GM19463 (cell line): ENCODE results near the gene GMCL1.

Experiments used
- ATAC-seq: cut with Tn5 transposase; IDR thresholded peaks from one replicate; pipeline ENCODE4 v1.9.1; 2021; ENCODE audit warnings: mild to moderate bottlenecking, moderate library complexity; ENCODE audit not compliant: unreplicated experiment

The GMCL1 gene

GRCh38 chr2:69829256-69830044, at the start of gene GMCL1:
GMCL1 (plus strand) TSS chr2:69829660; CDS start chr2:69829893, 233 bp downstream.
- peak; percentile 86 for ATAC-seq

- ATAC-seq = peak; percentile 14
Observed at GRCh38 chr2:69780921-69781320, 48.5 kb upstream of the GMCL1 start.

DNA sequence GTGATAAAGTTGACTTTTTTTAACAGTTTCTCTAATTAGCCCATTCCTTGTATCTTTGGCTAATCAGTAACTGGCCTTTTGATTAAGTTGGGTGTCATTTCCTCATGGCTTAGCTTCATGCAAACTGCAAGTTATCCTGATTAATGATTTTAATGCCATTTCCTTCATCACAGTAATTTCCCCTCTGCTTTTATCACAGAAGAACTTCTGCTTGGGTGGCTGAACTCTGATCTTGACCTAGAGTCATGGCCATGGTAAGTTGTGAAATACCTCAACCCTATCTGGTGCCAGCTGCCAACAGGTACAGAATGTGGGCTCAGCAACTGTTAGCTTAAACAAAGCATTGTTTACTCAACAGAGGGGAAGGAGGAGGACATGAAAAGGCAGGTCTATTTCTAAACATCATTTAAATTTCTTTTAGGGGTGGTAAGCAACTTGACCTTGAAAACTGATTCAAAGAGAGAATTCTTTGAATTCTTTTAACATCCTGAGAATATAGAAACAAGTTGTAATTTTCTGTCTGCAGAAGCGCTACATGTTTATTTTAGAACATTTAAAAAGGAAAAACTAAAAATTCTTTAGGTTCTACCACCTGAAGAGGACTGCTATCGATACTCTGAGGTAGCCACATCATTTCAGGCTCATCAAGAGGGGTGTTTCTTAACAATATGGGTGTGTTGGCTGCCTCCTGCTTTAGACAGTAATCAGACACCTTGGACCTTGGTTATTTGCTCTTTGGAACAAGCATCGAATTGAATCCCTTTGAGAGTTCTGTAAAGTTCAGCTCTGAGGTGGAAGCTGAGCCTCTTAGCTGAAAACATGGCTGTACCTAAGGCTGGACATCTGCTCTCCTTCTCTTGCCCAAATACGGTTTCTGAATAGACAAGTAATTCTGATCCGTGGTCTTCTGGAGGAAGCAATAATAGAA, 47.9 kb upstream of the GMCL1 start:
- ATAC-seq = peak; percentile 85

DNA sequence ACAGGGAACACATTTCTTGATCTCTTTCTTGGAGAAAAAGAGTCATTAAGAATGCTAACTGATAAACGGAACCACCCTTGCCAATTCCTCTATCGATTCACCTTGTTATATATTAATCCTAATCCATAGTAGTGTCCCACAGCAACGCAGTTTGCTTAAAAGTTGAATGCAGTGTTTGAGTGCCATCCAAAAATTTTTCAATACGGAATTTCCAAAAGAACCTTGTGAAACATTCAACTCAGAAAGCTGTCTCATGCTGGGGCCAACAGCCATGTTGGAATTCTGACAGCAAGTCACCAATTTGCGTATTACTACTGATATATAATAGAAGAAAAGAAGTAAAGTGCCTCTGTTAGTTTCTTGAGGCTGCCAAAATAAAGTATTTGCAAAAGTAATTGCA, 45.2 kb upstream of the GMCL1 start:
- ATAC-seq = no peak

DNA sequence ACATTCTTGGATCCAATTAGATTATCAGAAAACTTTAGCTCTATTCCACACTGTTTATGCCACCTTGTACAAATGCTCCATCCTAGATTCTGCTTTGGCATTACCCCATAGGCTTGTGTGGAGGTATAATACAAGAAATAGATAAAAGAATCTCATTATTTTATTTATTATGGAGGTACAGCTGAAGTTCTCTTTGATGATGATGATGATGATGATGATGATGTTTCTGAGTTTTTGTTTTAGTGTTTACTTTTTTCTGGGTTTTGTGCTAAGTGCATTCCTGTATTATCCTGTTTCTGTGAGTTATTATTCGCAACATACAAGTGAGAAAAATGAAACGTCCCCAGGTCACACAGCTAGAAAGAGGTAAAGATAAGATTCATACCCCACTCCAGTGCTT, 44.1 kb upstream of the GMCL1 start:
- ATAC-seq = no peak

DNA sequence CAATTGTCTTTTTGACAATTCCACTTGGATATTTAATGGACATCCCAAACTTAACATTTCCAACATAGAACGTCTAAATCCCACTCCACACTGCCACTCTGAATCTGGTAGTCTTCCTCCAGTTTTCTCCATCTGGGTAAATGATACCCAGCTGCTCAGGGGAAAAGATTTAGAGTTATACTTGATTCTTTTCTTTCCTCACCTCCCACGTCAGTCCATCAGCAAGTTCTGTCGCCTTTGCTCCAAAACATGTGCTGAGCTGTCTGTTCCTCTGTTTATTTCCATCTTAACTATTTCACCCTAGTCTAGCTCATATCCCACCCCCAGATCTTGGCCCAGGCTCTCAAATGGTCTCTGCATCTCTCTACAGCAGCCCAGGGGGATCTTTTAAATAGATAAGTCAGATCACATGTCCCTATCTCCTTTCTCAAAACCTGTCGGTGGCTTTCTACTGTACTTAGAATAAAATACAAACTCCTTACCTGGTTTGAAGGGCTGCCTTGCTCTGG, 43.4 kb upstream of the GMCL1 start:
- ATAC-seq = no peak

- peak; percentile 66 for ATAC-seq
Observed at GRCh38 chr2:69789175-69789721, 40.2 kb upstream of the GMCL1 start.

DNA sequence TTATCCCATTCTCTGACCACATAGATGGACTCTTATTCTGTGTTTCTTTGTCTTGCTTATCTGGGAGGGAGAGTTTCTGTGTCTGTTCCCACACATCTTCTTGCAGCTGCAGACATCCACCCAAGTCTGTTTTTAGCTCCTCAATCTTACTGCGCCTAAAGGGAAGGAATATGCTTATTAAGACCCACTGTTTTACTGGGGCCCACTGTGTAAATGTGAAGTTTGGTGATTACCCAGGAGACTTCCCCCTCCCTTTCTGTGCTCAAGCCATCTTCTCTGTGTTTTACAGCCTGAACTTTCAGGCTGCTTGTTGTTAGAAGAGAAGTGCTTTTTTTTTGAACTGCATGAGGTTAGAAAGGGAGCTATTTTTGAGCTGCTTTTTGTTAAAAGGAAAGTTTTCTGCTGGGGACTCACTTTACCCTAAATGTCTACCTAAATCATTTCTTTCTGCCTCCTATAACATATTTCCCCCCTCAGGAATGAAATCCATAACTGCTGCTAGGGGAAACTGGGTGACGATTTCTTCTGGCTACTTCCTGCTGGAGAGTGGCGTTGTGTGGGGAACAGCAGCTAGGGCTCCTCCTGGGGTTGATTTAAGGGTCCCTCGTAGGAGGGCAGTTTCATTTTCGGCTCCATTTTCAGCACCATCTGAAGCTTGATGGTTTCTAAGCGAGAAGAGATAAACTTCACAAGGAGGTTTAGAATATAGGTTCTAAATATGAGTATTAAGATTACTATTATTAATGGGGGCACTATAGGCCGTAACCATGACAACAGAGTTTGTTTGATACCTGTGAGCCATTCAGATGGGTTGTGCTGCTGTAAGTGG, 39.5 kb upstream of the GMCL1 start:
- ATAC-seq = peak; percentile 46

DNA sequence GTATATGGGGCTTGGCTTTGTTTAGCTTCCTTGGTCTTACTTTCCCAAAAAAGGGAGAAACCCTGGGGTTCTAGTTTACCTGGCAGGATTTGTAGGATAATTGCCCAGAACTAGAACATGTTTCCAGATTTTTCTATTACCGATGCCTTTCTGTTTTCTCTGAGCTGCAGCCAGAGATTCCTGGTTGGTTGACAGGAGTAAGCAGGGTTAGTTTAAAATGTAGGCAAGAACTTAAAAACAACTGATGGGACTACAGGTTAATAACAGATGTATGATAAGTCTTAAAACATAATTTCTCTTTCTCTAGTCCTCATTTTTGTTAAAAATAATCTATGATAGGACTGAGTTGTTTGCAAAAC, 38.9 kb upstream of the GMCL1 start:
- no peak for ATAC-seq

DNA sequence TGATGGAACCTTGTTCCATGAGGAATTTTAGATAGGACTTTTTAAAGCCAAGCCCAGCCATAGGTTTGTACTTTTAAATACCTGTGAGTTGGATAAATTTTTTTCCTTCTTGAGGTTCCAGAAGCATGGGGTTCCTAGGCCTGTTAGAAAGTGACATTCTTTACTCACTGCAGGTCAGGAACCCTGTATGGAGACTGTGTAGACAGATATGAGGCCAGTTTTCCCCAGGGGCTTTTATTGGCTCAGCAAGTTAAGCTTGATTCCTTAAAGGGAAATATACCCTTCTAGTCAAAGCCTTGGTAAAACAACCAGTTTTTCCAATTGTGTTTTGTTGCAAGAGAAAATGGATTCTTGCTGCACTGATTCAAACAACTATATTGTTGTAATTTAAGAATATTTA, 38.4 kb upstream of the GMCL1 start:
- no peak for ATAC-seq

- no peak for ATAC-seq
Observed at GRCh38 chr2:69796174-69796573, 33.3 kb upstream of the GMCL1 start.

DNA sequence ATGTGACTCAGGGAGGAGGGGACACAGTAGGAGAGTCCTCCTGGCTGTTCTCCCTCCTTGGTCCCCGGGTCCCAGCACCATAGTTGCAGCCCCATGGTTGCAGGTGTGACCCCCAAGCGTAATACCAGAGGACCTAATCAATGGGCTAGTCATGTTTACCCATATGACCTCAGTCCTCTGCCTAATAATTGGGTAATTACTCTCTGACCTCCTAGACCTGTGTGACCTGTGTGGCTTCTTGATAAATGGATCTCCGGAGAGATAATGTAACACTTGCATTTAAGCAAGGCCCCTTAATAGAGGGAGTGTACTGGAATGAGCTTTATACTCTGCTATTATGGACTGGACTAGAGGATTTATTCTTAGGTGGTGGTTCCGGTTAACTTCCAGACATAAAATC, 32.2 kb upstream of the GMCL1 start:
- no peak for ATAC-seq

- no peak for ATAC-seq
Observed at GRCh38 chr2:69797836-69798289, 31.6 kb upstream of the GMCL1 start.

DNA sequence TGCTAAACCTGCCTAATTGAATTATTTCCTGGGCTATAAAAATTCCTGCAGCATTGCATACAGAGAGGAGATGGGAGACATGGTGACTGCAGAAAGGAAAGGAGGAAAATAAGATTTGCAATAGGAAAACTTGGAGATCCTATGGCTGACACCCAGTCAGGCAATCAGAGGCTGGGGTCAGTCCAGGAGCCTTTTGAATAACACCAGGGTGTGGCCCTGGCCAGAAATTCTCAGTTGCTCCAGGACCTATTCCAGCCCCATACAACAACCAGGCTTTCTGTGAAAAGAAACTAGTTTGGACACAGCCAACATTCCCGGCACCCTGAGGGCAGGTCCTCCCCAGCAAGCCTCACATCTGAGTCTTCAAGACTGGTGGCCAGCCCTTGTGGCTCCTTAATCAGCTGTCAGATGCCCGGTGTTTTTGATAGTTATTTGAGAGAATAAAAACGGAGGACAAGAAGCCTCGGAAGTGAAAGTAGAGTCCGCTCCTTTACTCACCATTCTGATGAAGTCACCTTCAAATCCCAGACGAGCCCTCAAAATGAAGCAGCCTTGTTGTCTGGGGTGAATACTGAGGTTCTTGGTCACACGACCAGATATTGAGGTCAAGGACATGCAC, 31.1 kb upstream of the GMCL1 start:
- peak; percentile 6 for ATAC-seq

DNA sequence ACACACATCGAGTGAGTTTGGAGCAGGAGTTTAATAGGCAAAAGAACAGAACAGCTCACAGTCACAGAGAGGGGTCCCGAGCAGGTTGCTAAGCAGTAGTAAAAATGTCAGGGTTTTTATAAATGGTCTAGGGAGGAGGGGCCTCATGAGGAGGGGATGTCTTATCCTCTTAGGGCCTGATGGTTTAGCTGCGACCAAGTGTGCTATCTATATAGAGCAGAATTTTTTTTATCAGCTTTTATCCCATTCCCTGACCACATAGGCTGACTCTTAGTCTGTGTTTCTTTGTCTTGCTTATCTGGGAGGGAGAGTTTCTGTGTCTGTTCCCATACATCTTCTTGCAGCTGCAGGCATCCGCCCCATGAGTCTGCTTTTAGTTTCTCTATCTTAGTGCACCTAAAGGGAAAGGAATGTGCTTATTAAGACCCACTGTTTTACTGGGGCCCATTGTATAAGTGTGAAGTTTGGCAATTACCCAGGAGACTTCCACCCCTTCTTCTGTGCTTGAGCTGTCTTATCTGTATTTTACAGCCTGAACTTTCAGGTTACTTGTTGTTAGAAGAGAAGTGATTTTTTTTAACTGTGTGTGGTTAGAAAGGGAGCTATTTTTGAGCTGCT, 30.4 kb upstream of the GMCL1 start:
- peak; percentile 55 for ATAC-seq

DNA sequence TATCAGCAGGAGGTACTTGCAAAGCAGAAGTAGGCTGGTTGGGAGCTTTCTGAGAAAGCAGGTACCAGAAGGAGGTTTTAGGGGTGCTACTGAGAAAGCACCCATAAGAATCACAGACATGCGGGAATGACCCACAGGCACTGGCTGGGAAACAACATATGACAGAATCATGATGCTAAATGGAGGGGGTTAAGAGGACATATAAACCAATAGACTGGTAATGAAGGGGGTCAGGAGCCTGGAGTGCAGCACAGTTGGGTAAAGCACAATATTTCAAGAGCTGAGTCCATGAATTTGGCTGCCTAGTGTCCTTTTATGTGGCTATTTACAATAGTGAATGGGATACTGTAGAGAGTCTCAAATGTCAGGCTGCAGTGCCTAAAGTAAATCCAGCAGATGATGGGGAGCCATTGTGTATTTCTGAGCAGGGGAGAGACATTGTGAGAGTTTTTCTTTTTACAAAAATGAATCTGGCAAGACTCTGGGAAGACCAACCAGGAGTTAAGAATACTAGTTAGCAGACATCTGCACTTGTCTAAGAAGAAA, 27.6 kb upstream of the GMCL1 start:
- ATAC-seq = no peak

DNA sequence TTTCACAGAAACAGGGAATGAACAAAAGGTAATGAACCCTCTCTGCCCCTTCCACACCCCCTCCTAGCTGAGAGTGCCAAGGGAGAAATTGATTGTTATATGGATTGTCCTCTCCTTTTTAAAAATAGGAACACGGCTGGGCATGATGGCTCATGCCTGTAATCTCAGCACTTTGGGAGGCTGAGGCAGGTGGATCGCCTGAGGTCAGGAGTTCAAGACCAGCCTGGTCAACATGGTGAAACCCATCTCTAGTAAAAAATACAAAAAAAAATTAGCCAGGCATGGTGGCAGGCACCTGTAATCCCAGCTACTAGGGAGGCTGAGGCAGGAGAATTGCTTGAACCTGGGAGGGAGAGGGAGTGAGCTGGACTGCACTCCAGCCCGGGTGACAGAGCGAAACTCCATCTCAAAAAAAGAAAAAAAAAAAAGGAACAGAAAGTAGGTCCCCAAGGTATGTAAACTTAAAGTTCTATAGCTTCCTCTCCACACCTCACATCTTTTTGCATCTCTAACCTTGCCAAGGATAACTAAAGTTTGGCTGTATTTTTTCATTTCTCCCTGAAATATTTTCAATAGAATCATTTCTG, 26.6 kb upstream of the GMCL1 start:
- ATAC-seq = peak; percentile 49

DNA sequence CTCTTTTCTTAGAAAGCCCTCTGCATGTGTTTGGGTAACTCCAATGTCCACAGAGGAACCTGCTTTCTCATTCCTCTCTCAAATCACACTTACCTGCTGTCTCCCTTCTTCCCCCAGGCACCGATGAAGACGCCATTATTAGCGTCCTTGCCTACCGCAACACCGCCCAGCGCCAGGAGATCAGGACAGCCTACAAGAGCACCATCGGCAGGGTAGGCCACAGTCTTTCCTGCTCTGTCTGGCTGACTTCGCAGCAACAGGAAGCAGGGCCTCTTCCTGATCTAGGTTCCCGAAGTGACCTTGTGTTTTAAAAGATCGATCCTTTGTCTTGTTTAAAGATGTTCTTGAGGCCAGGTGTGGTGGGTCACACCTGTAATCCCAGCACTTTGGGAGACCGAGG, 25.0 kb upstream of the GMCL1 start:
- ATAC-seq = no peak

GRCh38 chr2:69805887-69806286, 23.6 kb upstream of the GMCL1 start:
- no peak for ATAC-seq
